ENCODE results near the gene ELMO1.

- TF ChIP-seq POLR2A (IDR thresholded peaks at IDR 0.05; ENCODE audit: low read depth, low read length) (no peak), CTCF (IDR thresholded peaks at IDR 0.05 in 2 of 3, conservative IDR thresholded peaks at IDR 0.05 in 1 of 3; ENCODE audit: control insufficient read depth in 2 of 3, extremely low read depth in 1 of 3, insufficient read depth in 1 of 3, low read depth in 3 of 3, low read length in 3 of 3) (no peak), KAT2A (conservative IDR thresholded peaks at IDR 0.05; ENCODE audit: control insufficient read depth, low read depth, low read length) (no peak)
Measured at GRCh38 chr7:37016064-37016878, 432.4 kb downstream of the ELMO1 start.

Data from GM12878 (cell line).